Measurements from ENCODE around the gene NRG2. TPM values are rescaled to one million over a fixed set of nuclear protein-coding genes. Genes with fewer than 3 reads are reported as not detected.

NRG2 gene
- total and polyA plus RNA-seq, 2 experiments from 2014 or later = 13.5 to 20.7 TPM

DNA sequence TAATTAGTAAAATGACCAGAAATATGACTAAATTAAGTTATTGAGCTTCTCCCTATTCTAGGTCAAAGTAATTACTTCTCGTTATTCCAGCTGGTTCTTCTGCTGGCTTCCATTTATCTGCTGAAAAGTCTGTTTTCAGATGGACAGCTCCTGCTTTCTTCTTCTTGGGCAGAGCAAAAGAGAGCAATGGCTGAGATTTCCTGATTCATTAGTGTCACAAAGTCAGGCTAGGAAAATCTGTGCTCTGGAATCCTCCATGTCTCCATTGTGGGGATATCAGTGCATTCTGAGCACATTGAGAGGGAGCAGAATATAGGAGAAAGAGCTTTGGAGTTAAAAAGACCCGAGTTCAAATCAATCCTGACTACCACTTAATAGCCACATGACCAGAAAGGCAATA lies 33.7 kb upstream of the NRG2 start:
- peaks cover 62% of the 10 kb centered on the region for H3K27me3 ChIP-seq
- no peaks in the 10 kb centered on the region for H3K36me3 ChIP-seq

DNA sequence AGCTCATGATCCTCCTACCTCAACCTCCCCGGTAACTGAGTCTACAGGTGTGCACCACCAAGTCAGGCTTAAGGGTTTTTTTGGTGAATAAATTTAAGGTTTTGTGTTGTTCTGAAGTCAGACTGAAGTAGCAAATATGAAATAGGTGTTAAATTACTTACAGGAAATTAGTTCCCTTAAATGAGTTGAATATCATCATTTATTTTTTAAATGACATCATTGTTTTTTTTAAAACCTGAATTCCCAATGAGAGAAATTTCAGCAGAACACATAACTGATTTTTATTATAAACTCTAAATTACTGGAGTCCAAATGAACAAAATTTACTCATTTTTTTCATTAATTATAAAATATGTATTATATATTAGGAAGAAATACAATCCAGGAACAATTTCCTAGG lies 33.0 kb upstream of the NRG2 start:
- H3K4me3 ChIP-seq = no peak overlapping the region
- no peaks in the 10 kb centered on the region for H3K4me1 ChIP-seq (ENCODE audit: low read depth)
- no peak overlapping the region for H3K27ac ChIP-seq
- H3K36me3 ChIP-seq = no peaks in the 10 kb centered on the region
- no peak for DNase-seq (ENCODE audit: low read depth in 1 of 2, low spot score in 1 of 2)
- H3K9me3 ChIP-seq (ENCODE audit: low read depth) = no peaks in the 10 kb centered on the region
- H3K27me3 ChIP-seq = peaks cover 60% of the 10 kb centered on the region
- TF ChIP-seq, protein P1, sequence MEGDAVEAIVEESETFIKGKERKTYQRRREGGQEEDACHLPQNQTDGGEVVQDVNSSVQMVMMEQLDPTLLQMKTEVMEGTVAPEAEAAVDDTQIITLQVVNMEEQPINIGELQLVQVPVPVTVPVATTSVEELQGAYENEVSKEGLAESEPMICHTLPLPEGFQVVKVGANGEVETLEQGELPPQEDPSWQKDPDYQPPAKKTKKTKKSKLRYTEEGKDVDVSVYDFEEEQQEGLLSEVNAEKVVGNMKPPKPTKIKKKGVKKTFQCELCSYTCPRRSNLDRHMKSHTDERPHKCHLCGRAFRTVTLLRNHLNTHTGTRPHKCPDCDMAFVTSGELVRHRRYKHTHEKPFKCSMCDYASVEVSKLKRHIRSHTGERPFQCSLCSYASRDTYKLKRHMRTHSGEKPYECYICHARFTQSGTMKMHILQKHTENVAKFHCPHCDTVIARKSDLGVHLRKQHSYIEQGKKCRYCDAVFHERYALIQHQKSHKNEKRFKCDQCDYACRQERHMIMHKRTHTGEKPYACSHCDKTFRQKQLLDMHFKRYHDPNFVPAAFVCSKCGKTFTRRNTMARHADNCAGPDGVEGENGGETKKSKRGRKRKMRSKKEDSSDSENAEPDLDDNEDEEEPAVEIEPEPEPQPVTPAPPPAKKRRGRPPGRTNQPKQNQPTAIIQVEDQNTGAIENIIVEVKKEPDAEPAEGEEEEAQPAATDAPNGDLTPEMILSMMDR (IDR thresholded peaks at IDR 0.05; ENCODE audit: low read depth, low read length) = no peak

More for the DNA sequence above, 33.7 kb upstream of the NRG2 start:
- Histone ChIP-seq H3K4me3 (no peak overlapping the region), H3K4me1 (ENCODE audit: low read depth) (no peaks in the 10 kb centered on the region), H3K9me3 (ENCODE audit: low read depth) (no peaks in the 10 kb centered on the region), H3K27ac (no peak overlapping the region)
- TF ChIP-seq, protein P1 (IDR thresholded peaks at IDR 0.05; ENCODE audit: low read depth, low read length) = no peak
- peak in 1 of 2 donors; percentile 4 for DNase-seq (ENCODE audit: low read depth in 1 of 2, low spot score in 1 of 2)

DNA sequence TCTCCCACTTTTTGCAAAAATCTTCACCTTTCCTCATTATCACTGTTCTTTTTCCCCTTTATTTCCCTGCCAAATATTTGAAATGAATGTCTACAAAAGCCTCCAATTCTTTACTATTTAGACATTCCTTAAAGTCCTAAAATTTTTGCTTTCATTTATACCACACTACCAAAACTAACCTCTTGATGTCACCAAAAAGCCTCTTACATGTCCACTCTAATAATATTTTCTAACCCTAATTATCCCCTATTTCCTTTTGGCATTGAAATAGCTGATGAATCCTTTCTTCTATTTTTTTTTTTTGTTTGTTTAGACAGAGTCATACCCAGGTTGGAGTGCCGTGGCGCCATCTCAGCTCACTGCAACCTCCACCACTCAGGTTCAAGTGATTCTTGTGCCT lies 32.3 kb upstream of the NRG2 start:
- no peak overlapping the region for H3K27ac ChIP-seq
- peak in 1 of 2 donors; percentile 31 for DNase-seq (ENCODE audit: low read depth in 1 of 2, low spot score in 1 of 2)
- H3K27me3 ChIP-seq = peaks cover 60% of the 10 kb centered on the region
- H3K4me3 ChIP-seq = no peak overlapping the region
- H3K4me1 ChIP-seq (ENCODE audit: low read depth) = no peaks in the 10 kb centered on the region
- H3K9me3 ChIP-seq (ENCODE audit: low read depth) = no peaks in the 10 kb centered on the region
- no peaks in the 10 kb centered on the region for H3K36me3 ChIP-seq
- TF ChIP-seq, protein P1 (IDR thresholded peaks at IDR 0.05; ENCODE audit: low read depth, low read length) = no peak

DNA sequence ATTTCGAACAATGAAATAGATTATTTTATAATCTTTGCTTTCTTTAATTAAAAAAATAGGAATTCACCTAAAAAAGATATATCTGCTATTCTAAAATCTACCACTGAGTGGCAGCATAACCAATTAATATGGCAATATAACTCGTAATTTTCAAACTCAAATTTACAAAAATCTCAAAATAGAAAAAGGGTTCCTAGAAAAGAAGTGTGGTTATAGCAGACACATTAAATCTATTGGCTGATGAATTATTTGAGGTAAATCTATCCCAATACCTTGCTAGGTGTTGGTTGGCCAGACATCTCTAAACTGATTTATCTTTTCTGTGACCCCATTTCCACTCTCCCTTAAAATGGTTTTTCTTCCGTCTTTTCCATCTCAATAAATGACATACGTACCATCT lies 30.2 kb upstream of the NRG2 start:
- Histone ChIP-seq H3K9me3 (ENCODE audit: low read depth) (no peaks in the 10 kb centered on the region), H3K4me3 (no peak overlapping the region), H3K4me1 (ENCODE audit: low read depth) (no peaks in the 10 kb centered on the region), H3K27ac (no peak overlapping the region), H3K27me3 (peaks cover 62% of the 10 kb centered on the region), H3K36me3 (no peaks in the 10 kb centered on the region)
- DNase-seq (ENCODE audit: low read depth in 1 of 2, low spot score in 1 of 2) = peak in 1 of 2 donors; percentile 34
- TF ChIP-seq, protein P1 (IDR thresholded peaks at IDR 0.05; ENCODE audit: low read depth, low read length) = peak; percentile 44

DNA sequence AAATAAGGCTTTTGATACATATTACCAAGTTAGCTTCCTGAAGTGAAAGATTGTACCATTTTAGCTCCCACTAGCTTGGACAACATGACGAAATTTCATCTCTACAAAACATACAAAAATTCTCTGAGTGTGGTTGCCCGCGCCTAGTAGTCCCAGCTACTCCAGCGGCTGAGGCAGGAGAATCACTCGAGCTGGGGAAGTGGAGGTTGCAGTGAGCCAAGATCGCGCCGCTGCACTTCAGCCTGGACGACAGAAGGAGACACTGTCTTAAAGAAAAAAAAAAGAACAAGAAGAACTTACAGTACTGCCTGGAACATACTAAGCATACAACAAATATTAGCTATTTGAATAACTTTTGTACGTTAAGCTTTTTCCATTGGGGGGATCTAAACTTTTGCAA lies 29.7 kb upstream of the NRG2 start:
- Histone ChIP-seq H3K36me3 (no peaks in the 10 kb centered on the region), H3K4me3 (no peak overlapping the region), H3K27me3 (peaks cover 63% of the 10 kb centered on the region), H3K9me3 (ENCODE audit: low read depth) (no peaks in the 10 kb centered on the region), H3K4me1 (ENCODE audit: low read depth) (no peaks in the 10 kb centered on the region), H3K27ac (no peak overlapping the region)
- DNase-seq (ENCODE audit: low read depth in 1 of 2, low spot score in 1 of 2) = no peak
- TF ChIP-seq, protein P1 (IDR thresholded peaks at IDR 0.05; ENCODE audit: low read depth, low read length) = no peak

DNA sequence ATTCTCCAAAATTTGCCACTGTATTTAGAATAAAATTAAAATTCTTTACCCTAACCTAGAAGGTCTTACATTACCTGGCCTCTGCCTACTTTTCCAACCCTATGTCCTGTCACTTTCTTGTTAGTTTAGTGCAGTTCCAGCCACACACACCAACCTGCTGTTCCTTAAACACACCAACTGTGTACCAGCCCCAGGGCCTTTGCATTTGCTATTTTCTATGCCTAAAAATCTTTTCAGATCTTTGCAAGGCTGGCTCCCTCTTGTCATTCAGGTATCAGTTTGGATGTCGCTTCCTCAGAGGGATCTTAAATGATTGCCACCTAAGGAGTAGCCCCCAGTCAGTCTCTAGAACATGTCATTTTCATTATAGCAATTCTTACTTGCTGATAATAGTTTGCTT lies 17.7 kb upstream of the NRG2 start:
- Histone ChIP-seq H3K27ac (no peak overlapping the region), H3K4me3 (no peak overlapping the region), H3K4me1 (ENCODE audit: low read depth) (peaks cover under 1% of the 10 kb centered on the region), H3K27me3 (peaks cover 79% of the 10 kb centered on the region), H3K9me3 (ENCODE audit: low read depth) (no peaks in the 10 kb centered on the region), H3K36me3 (no peaks in the 10 kb centered on the region)
- TF ChIP-seq, protein P1 (IDR thresholded peaks at IDR 0.05; ENCODE audit: low read depth, low read length) = no peak
- no peak for DNase-seq (ENCODE audit: low read depth in 1 of 2, low spot score in 1 of 2)

Measured in cardiac muscle cell (in vitro differentiated cells and primary cell).